22Rv1 (cell line): ENCODE measurements around the gene WWP2.

Source experiments
- CTCF ChIP-seq: fragments of 450-650 bp; IDR thresholded peaks from 2 replicates; pipeline ENCODE4 v1.5.1; 2017; ENCODE audit warnings: mild to moderate bottlenecking
- ZFX ChIP-seq: fragments of 450-650 bp; IDR thresholded peaks from 2 replicates; pipeline ENCODE4 v1.6.1; 2017; ENCODE audit warnings: antibody characterized with exemption, borderline replicate concordance

- TF ChIP-seq CTCF (no peak), ZFX (no peak)
These were observed 119.0 kb downstream of the WWP2 start for GRCh38 chr16:69881141-69881540.
